ENCODE results near the gene CNOT4. TPM values are rescaled to one million over a fixed set of nuclear protein-coding genes. Genes with fewer than 3 reads are reported as not detected.

The CNOT4 gene
- total RNA-seq, 1 experiment from 2014 or later, result 16.6 TPM

DNA sequence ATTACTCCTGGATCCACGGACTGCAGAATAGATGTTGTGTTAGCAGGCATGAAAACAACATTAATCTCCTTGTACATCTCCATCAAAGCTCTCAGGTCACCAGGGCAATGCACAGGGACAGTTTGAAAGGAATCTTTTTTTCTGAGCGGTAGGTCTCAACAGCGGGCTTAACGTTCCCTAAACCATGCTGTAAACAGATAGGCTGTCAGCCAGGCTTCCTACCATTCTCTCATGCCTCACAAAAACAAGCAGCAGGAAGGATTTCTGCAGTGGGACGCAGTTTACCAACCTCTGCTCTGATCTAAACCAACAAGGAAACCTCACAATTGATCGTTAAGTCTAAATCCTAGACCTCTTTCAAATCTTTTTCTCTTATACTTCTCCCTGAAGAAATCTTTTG lies 50.8 kb downstream of the CNOT4 start:
- no TSS peak for BruUV-seq (replicated peaks)
- no peak for DNase-seq (ENCODE audit: low read depth, low spot score)
- ChIA-PET POLR2A (no interaction called here), RAD21 (ENCODE audit: low non-redundant PET in 1 of 2, low total read pairs in 2 of 2, uncharacterized antibody in 2 of 2, unreplicated experiment in 2 of 2) (no interaction called here), CTCF (no interaction called here)
- Histone ChIP-seq H4K20me1 (ENCODE audit: insufficient read depth) (no peaks in the 10 kb centered on the region), H3K36me3 (ENCODE audit: control insufficient read depth in 1 of 2, insufficient read depth in 2 of 2, low read length in 2 of 2) (no peaks in the 10 kb centered on the region), H2AFZ (ENCODE audit: low read depth, low read length, poor library complexity, severe bottlenecking) (no peak overlapping the region), H3K4me1 (ENCODE audit: control insufficient read depth in 1 of 2, insufficient read depth in 2 of 2, low read length in 2 of 2) (no peaks in the 10 kb centered on the region), H3K9me2 (ENCODE audit: insufficient read depth) (no peaks in the 10 kb centered on the region), H3K9ac (ENCODE audit: low read length) (no peak overlapping the region), H3K27ac (ENCODE audit: low read depth, low read length) (no peak overlapping the region), H3K4me2 (ENCODE audit: low read length) (no peak overlapping the region), H3K9me3 (ENCODE audit: control insufficient read depth in 1 of 2, insufficient read depth in 1 of 2, low read depth in 1 of 2, low read length in 2 of 2) (no peaks in the 10 kb centered on the region), H3K79me2 (ENCODE audit: insufficient read depth, low read length) (peaks cover 88% of the 10 kb centered on the region), H3K4me3 (replicated peaks in 1 of 2; ENCODE audit: low read depth in 1 of 2, low read length in 2 of 2) (no peak overlapping the region), H3K27me3 (ENCODE audit: insufficient read depth, low read length) (no peaks in the 10 kb centered on the region)
- TF ChIP-seq RAD21 (IDR thresholded peaks at IDR 0.05; ENCODE audit: low read depth), result no peak
- TF ChIP-seq SIN3A (IDR thresholded peaks at IDR 0.05; ENCODE audit: low read depth), result no peak
- no peak for TF ChIP-seq ZFX (IDR thresholded peaks at IDR 0.05)
- TF ChIP-seq TCF7L2 (IDR thresholded peaks at IDR 0.05; ENCODE audit: borderline replicate concordance, extremely low read depth, insufficient read depth, insufficient read length), result no peak
- TF ChIP-seq, protein P1, sequence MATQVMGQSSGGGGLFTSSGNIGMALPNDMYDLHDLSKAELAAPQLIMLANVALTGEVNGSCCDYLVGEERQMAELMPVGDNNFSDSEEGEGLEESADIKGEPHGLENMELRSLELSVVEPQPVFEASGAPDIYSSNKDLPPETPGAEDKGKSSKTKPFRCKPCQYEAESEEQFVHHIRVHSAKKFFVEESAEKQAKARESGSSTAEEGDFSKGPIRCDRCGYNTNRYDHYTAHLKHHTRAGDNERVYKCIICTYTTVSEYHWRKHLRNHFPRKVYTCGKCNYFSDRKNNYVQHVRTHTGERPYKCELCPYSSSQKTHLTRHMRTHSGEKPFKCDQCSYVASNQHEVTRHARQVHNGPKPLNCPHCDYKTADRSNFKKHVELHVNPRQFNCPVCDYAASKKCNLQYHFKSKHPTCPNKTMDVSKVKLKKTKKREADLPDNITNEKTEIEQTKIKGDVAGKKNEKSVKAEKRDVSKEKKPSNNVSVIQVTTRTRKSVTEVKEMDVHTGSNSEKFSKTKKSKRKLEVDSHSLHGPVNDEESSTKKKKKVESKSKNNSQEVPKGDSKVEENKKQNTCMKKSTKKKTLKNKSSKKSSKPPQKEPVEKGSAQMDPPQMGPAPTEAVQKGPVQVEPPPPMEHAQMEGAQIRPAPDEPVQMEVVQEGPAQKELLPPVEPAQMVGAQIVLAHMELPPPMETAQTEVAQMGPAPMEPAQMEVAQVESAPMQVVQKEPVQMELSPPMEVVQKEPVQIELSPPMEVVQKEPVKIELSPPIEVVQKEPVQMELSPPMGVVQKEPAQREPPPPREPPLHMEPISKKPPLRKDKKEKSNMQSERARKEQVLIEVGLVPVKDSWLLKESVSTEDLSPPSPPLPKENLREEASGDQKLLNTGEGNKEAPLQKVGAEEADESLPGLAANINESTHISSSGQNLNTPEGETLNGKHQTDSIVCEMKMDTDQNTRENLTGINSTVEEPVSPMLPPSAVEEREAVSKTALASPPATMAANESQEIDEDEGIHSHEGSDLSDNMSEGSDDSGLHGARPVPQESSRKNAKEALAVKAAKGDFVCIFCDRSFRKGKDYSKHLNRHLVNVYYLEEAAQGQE (IDR thresholded peaks at IDR 0.05; ENCODE audit: low read depth), result no peak
- TF ChIP-seq, protein P2, sequence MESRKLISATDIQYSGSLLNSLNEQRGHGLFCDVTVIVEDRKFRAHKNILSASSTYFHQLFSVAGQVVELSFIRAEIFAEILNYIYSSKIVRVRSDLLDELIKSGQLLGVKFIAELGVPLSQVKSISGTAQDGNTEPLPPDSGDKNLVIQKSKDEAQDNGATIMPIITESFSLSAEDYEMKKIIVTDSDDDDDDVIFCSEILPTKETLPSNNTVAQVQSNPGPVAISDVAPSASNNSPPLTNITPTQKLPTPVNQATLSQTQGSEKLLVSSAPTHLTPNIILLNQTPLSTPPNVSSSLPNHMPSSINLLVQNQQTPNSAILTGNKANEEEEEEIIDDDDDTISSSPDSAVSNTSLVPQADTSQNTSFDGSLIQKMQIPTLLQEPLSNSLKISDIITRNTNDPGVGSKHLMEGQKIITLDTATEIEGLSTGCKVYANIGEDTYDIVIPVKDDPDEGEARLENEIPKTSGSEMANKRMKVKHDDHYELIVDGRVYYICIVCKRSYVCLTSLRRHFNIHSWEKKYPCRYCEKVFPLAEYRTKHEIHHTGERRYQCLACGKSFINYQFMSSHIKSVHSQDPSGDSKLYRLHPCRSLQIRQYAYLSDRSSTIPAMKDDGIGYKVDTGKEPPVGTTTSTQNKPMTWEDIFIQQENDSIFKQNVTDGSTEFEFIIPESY (IDR thresholded peaks at IDR 0.05; ENCODE audit: extremely low read depth, insufficient replicate concordance, low read length), result no peak
- TF ChIP-seq JUND (IDR thresholded peaks at IDR 0.05), result no peak
- no peak for TF ChIP-seq POLR2A (IDR thresholded peaks at IDR 0.05; ENCODE audit: borderline replicate concordance, extremely low read depth, insufficient read depth, insufficient read length)
- no peak for TF ChIP-seq ELF1 (IDR thresholded peaks at IDR 0.05; ENCODE audit: borderline replicate concordance, low read depth)
- no peak for ATAC-seq
- intact Hi-C loops (cut with micrococcal nuclease), result no loop called here
